Left lung (tissue), 10 donors: ENCODE measurements around the gene OPCML. TPM values are rescaled to one million over a fixed set of nuclear protein-coding genes. Genes with fewer than 3 reads are reported as not detected.

Experiments
- ATAC-seq: fragments of 200-7000 bp; cut with Tn5 transposase; one replicate; pipeline ENCODE4 v1.9.1; 2020; ENCODE audit warnings: moderate library complexity
- DNase-seq, 4 donors: peaks; one replicate each; pipeline ENCODE4 v3.0.0-alpha.2; 2013 to 2020
- H3K27ac ChIP-seq, 2 donors: fragments of 200-600 bp; sonication (generic) in 1 of 2; one replicate each; pipeline versions ENCODE4 v1.5.0 to v1.8.0; 2020 to 2021
- H3K27me3 ChIP-seq, 2 donors: fragments of 200-600 bp; sonication (generic) in 1 of 2; one replicate each; pipeline versions ENCODE4 v1.5.0 to v1.8.0; 2020 to 2021
- H3K36me3 ChIP-seq, 2 donors: fragments of 200-600 bp; sonication (generic) in 1 of 2; one replicate each; pipeline versions ENCODE4 v1.5.0 to v1.8.0; 2020 to 2021
- H3K4me1 ChIP-seq, 2 donors: fragments of 200-600 bp; one replicate each; pipeline ENCODE4 v1.8.0; 2021
- H3K4me3 ChIP-seq, 2 donors: fragments of 200-600 bp; sonication (generic) in 1 of 2; one replicate each; pipeline versions ENCODE4 v1.5.0 to v1.8.0; 2020 to 2021; ENCODE audit warnings: mild to moderate bottlenecking in 1 of 2
- H3K9me3 ChIP-seq, 2 donors: fragments of 200-600 bp; sonication (generic) in 1 of 2; one replicate each; pipeline versions ENCODE4 v1.5.0 to v1.8.0; 2020 to 2021
- intact Hi-C, 2 donors: fragments of 100-400 bp; cut with DNase I; formaldehyde crosslinking; loops; one replicate each; pipeline versions ENCODE4 v1.11.2 to v1.14.2; 2022
- polyA plus RNA-seq, 6 donors: library from polyadenylated mRNA; unstranded; fragments of 120-200 nt; gene quantifications; one replicate each; pipeline ENCODE4 v1.2.1, GENCODE V29; 2013; ENCODE audit not compliant: insufficient read length in 6 of 6
- total RNA-seq, 2 donors: library from RNA; stranded (reverse); fragmentation: NEBNext Ultra II Directional; extraction: Animal tissue kit (Norgen Biotek cat#: 25700); gene quantifications; one replicate each; pipeline ENCODE4 v1.2.1, GENCODE V29; 2021
- TF ChIP-seq, protein P1 (sequence below), 2 donors: fragments of 200-600 bp; sonication (generic) in 1 of 2; IDR thresholded peaks; one replicate each; pipeline versions ENCODE4 v1.5.0 to v1.8.0; 2021; ENCODE audit warnings: antibody characterized with exemption in 2 of 2
- donor health status: DM: no; HTN: yes; CAD: no.
- donor health status: DM: no; HTN: no; CAD: no.

Gene OPCML
- total and polyA plus RNA-seq, 8 donors = 0.98 to 5.3 (median 1.9) TPM; not detected in 2

DNA sequence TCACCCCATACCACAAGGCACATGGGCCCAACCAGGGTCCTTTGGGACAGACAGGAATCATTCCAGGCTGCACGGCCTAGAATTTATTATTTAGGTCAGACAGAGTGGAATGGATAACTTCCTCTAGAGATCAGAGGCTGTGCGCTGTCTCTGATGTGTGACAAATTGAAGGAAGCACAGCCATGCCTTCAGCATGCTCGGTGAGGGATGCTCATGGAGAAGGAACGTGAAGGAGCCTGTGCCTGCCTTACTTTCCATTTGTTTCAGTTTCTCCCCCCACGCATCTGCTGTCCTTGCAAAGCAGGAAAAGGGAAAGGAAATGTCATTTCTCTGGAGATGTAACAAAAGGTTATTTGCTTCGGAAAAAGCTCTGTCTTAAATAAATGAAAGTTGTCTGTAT lies 644.1 kb downstream of the OPCML start:
- Histone ChIP-seq H3K36me3 (no peaks in the 10 kb centered on the region), H3K27ac (no peak overlapping the region), H3K4me3 (no peak overlapping the region), H3K4me1 (no peaks in the 10 kb centered on the region), H3K27me3 (no peaks in the 10 kb centered on the region), H3K9me3 (no peaks in the 10 kb centered on the region)
- ATAC-seq (no peak), DNase-seq (no peak)
- intact Hi-C loops = no loop called here
- TF ChIP-seq, protein P1, sequence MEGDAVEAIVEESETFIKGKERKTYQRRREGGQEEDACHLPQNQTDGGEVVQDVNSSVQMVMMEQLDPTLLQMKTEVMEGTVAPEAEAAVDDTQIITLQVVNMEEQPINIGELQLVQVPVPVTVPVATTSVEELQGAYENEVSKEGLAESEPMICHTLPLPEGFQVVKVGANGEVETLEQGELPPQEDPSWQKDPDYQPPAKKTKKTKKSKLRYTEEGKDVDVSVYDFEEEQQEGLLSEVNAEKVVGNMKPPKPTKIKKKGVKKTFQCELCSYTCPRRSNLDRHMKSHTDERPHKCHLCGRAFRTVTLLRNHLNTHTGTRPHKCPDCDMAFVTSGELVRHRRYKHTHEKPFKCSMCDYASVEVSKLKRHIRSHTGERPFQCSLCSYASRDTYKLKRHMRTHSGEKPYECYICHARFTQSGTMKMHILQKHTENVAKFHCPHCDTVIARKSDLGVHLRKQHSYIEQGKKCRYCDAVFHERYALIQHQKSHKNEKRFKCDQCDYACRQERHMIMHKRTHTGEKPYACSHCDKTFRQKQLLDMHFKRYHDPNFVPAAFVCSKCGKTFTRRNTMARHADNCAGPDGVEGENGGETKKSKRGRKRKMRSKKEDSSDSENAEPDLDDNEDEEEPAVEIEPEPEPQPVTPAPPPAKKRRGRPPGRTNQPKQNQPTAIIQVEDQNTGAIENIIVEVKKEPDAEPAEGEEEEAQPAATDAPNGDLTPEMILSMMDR (IDR thresholded peaks at IDR 0.05) = no peak

DNA sequence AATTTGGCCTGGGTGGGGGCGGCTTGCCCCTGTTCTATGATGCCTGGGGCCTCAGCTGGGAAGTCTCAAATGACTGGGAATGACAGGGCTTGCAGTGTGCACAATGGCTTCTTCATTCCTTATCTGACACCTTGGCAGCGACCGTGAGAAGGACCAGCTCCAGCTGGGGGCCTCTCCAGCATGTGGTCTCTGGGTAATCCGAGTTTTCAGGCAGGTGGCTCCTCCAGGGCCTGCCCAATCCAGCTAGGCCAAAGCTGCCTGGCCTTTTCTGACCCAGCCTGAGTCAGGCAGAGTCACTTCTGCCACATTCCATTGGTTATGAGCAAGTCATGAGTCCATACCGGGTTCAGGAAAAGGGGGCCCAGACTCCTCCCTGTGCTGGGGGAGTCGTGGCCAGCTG lies 646.0 kb downstream of the OPCML start:
- TF ChIP-seq, protein P1 (IDR thresholded peaks at IDR 0.05) = no peak
- Histone ChIP-seq H3K27ac (no peak overlapping the region), H3K9me3 (no peaks in the 10 kb centered on the region), H3K36me3 (no peaks in the 10 kb centered on the region), H3K4me1 (no peaks in the 10 kb centered on the region), H3K27me3 (no peaks in the 10 kb centered on the region), H3K4me3 (no peak overlapping the region)
- intact Hi-C loops = no loop called here
- DNase-seq = no peak
- no peak for ATAC-seq

DNA sequence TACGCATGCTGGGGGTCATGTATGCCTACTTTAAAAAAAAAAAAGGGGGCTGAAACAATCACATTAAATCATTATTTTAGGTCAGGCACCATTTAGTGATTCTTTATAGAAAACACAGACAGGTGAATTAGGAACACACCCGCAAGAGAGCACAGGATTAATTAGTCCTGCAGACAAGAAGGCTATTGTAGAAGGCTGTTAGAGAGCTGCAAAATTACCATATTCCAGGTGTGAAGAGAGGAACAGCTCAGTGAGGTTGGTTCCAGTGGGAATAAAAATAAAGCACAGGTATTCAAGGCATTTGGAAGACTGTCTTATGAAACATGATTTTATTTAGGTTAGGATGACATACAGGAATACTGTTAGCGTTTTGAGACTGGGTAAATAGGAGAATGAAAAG lies 649.1 kb downstream of the OPCML start:
- intact Hi-C loops = no loop called here
- no peak overlapping the region for H3K4me3 ChIP-seq

DNA sequence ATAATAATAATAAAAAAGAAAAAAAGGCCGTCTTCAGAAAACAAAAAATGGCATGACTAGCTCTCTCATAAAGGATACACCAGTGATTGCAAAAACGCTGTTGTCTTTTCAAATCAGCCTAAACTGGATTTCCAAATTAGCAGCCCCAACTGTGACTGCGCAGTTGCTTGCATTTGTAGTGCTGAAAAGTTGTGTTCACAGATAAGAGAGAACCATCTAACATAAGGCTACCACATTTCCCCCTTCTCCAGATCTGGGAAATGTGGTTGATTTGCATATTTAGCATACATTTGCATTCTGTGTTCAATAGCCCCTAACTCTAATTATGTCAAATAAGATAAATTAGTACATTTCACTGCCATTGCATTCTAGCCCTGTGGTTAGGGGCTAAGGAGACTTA lies 650.7 kb downstream of the OPCML start:
- no peak overlapping the region for H3K4me3 ChIP-seq
- no peak for ATAC-seq
- no peaks in the 10 kb centered on the region for H3K4me1 ChIP-seq
- no peak overlapping the region for H3K27ac ChIP-seq
- intact Hi-C loops = no loop called here
- TF ChIP-seq, protein P1 (IDR thresholded peaks at IDR 0.05) = no peak
- DNase-seq = no peak
- H3K27me3 ChIP-seq = no peaks in the 10 kb centered on the region
- H3K36me3 ChIP-seq = no peaks in the 10 kb centered on the region
- H3K9me3 ChIP-seq = no peaks in the 10 kb centered on the region

More for the DNA sequence above, 649.1 kb downstream of the OPCML start:
- no peak for ATAC-seq
- H3K36me3 ChIP-seq = no peaks in the 10 kb centered on the region
- no peak for DNase-seq
- TF ChIP-seq, protein P1 (IDR thresholded peaks at IDR 0.05) = no peak
- H3K4me1 ChIP-seq = no peaks in the 10 kb centered on the region
- H3K9me3 ChIP-seq = no peaks in the 10 kb centered on the region
- H3K27ac ChIP-seq = no peak overlapping the region
- no peaks in the 10 kb centered on the region for H3K27me3 ChIP-seq

DNA sequence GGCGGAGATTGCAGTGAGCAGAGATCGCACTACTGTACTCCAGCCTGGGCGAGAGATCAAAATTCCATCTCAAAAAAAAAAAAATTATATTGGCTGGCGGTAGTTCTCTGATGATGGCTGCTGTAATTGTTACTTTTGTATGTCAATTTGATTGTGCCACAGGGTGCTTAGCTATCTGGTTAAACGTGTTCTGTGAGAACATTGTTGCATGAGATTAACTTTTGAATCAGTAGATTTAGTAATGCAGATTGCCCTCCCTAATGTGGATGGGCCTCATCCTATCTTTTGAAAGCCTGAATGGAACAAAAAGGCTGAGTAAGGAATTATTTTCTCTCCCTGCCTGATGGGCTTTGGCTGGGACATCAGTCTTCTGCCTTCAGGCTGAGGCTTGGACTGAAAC lies 654.2 kb downstream of the OPCML start:
- no peak for ATAC-seq
- intact Hi-C loops = no loop called here
- Histone ChIP-seq H3K4me1 (no peaks in the 10 kb centered on the region), H3K9me3 (no peaks in the 10 kb centered on the region), H3K27ac (no peak overlapping the region), H3K4me3 (no peak overlapping the region), H3K27me3 (no peaks in the 10 kb centered on the region), H3K36me3 (no peaks in the 10 kb centered on the region)
- TF ChIP-seq, protein P1 (IDR thresholded peaks at IDR 0.05) = no peak
- DNase-seq = no peak
